HepG2 (cell line): Measurements from ENCODE around the gene ZNF75A. TPM values are rescaled to one million over a fixed set of nuclear protein-coding genes. Genes with fewer than 3 reads are reported as not detected.

Experiments
- AGO2 ChIP-seq: fragments of 200-400 bp; formaldehyde crosslinking; optimal IDR thresholded peaks from 2 replicates; pipeline ENCODE3; 2017; ENCODE audit warnings: mild to moderate bottlenecking, low read depth, low read length, moderate library complexity
- GATAD1 ChIP-seq: IDR thresholded peaks from 2 replicates; pipeline ENCODE4 v1.6.1; 2016; ENCODE audit warnings: missing genetic modification reagents, missing compliant biosample characterization
- HIVEP1 ChIP-seq: sonication (generic); formaldehyde crosslinking; IDR thresholded peaks from 2 replicates; pipeline ENCODE4 v1.4.0; 2020; ENCODE audit warnings: mild to moderate bottlenecking, missing genetic modification reagents
- IKZF1 ChIP-seq: fragments of 450-650 bp; IDR thresholded peaks from 2 replicates; pipeline ENCODE4 v1.7.1; 2016
- KAT2B ChIP-seq: fragments of 150-350 bp; IDR thresholded peaks from 2 replicates; pipeline ENCODE4 v1.6.1; 2014; ENCODE audit warnings: low read depth, low read length, borderline replicate concordance
- KAT8 ChIP-seq: IDR thresholded peaks from 2 replicates; pipeline ENCODE4 v1.6.1; 2016; ENCODE audit warnings: missing genetic modification reagents, missing compliant biosample characterization
- KDM3A ChIP-seq: IDR thresholded peaks from 2 replicates; pipeline ENCODE4 v1.6.1; 2018; ENCODE audit warnings: low read depth, missing compliant biosample characterization
- MXD3 ChIP-seq: IDR thresholded peaks from 2 replicates; pipeline ENCODE4 v1.6.1; 2016; ENCODE audit warnings: mild to moderate bottlenecking, missing biosample characterization, missing genetic modification reagents
- PATZ1 ChIP-seq: sonication (generic); formaldehyde crosslinking; IDR thresholded peaks from 2 replicates; pipeline ENCODE4 v1.4.0; 2020; ENCODE audit warnings: missing genetic modification reagents
- PBX3 ChIP-seq: sonication (generic); formaldehyde crosslinking; IDR thresholded peaks from 2 replicates; pipeline ENCODE4 v1.8.1; 2023; ENCODE audit warnings: missing genetic modification reagents, inconsistent platforms, borderline replicate concordance
- POGK ChIP-seq: sonication (generic); formaldehyde crosslinking; conservative IDR thresholded peaks from 2 replicates; pipeline ENCODE4 v1.8.0; 2022; ENCODE audit warnings: mild to moderate bottlenecking, moderate library complexity, missing genetic modification reagents
- RARA ChIP-seq: IDR thresholded peaks from 2 replicates; pipeline ENCODE4 v1.6.1; 2016; ENCODE audit warnings: missing genetic modification reagents, missing compliant biosample characterization
- TOE1 ChIP-seq: sonication (generic); formaldehyde crosslinking; IDR thresholded peaks from 2 replicates; pipeline ENCODE4 v1.4.0; 2020; ENCODE audit warnings: mild to moderate bottlenecking, missing genetic modification reagents
- ZKSCAN1 ChIP-seq: fragments of 150-350 bp; IDR thresholded peaks from 2 replicates; pipeline ENCODE4 v1.6.1; 2014; ENCODE audit warnings: low read length
- ZKSCAN8 ChIP-seq: IDR thresholded peaks from 2 replicates; pipeline ENCODE4 v1.6.1; 2016; ENCODE audit warnings: borderline replicate concordance, missing genetic modification reagents, missing compliant biosample characterization
- ZNF10 ChIP-seq: sonication (generic); formaldehyde crosslinking; IDR thresholded peaks from 2 replicates; pipeline ENCODE4 v1.4.0; 2020; ENCODE audit warnings: mild to moderate bottlenecking, low read depth, missing genetic modification reagents, borderline replicate concordance
- ZNF230 ChIP-seq: sonication (generic); formaldehyde crosslinking; IDR thresholded peaks from 2 replicates; pipeline ENCODE4 v1.4.0; 2020; ENCODE audit warnings: mild to moderate bottlenecking, missing genetic modification reagents
- ZNF30 ChIP-seq: sonication (generic); formaldehyde crosslinking; IDR thresholded peaks from 2 replicates; pipeline ENCODE4 v1.5.0; 2020; ENCODE audit warnings: mild to moderate bottlenecking, missing genetic modification reagents
- ZNF672 ChIP-seq: sonication (generic); formaldehyde crosslinking; IDR thresholded peaks from 2 replicates; pipeline ENCODE4 v1.8.1; 2022; ENCODE audit warnings: missing genetic modification reagents
- polyA plus RNA-seq, 8 experiments: library from polyadenylated mRNA; depleted of rRNA in 3 of 8; stranded (reverse) in 7 of 8; unstranded in 1 of 8; fragments of >200 nt; fragmentation: Illumina TruSeq in 4 of 8; extraction: Trizol in 4 of 8; gene quantifications; 2 replicates each; pipeline versions ENCODE4 v1.2.1 to v1.2.3, GENCODE V29; 2011 to 2016; ENCODE audit warnings: low read depth in 4 of 8, missing spikeins in 1 of 8, mixed read lengths in 1 of 8; ENCODE audit not compliant: insufficient read depth in 1 of 8
- total RNA-seq, 5 experiments: library from RNA; depleted of rRNA; stranded (reverse); fragments of >200 nt; fragmentation: Illumina TruSeq; extraction: Trizol; gene quantifications; 2 replicates each; pipeline ENCODE4 v1.2.3, GENCODE V29; 2016; ENCODE audit warnings: low read depth in 1 of 5
- TF ChIP-seq, protein P1 (sequence below): sonication (generic); formaldehyde crosslinking; IDR thresholded peaks from 2 replicates; pipeline ENCODE4 v1.8.1; 2023; ENCODE audit warnings: mild to moderate bottlenecking, moderate library complexity, missing genetic modification reagents
- TF ChIP-seq, protein P2 (sequence below): IDR thresholded peaks from 2 replicates; pipeline ENCODE4 v1.6.1; 2016; ENCODE audit warnings: low read depth
- TF ChIP-seq, protein P3 (sequence below): sonication (generic); formaldehyde crosslinking; IDR thresholded peaks from 2 replicates; pipeline ENCODE4 v1.8.0; 2023; ENCODE audit warnings: mild to moderate bottlenecking, missing genetic modification reagents

Gene ZNF75A
- total and polyA plus RNA-seq, 2 of the 13 experiments (the other 11 are each of a cell fraction or from before 2014, with no cell fraction given): 1.4 to 2.1 TPM

- TF ChIP-seq ZNF230 (peak; percentile 12; the same call in 1 of the 2 replicates), ZKSCAN1 (no peak), AGO2 (no peak), ZNF30 (CRISPR knock-in tag) (no peak), MXD3 (no peak), TOE1 (CRISPR knock-in tag) (no peak), KAT8 (CRISPR knock-in tag) (peak; percentile 76), PATZ1 (no peak), HIVEP1 (CRISPR knock-in tag) (no peak), IKZF1 (no peak), ZNF10 (CRISPR knock-in tag) (no peak), GATAD1 (CRISPR knock-in tag) (peak; percentile 90), KAT2B (no peak), KDM3A (CRISPR knock-in tag) (no peak), POGK (CRISPR knock-in tag) (0 out of 2 replicates have a peak, but pooled peaks have one; percentile 18), ZNF672 (CRISPR knock-in tag) (no peak), RARA (CRISPR knock-in tag) (no peak), PBX3 (CRISPR knock-in tag) (no peak), ZKSCAN8 (CRISPR knock-in tag) (no peak)
- TF ChIP-seq, protein P1, sequence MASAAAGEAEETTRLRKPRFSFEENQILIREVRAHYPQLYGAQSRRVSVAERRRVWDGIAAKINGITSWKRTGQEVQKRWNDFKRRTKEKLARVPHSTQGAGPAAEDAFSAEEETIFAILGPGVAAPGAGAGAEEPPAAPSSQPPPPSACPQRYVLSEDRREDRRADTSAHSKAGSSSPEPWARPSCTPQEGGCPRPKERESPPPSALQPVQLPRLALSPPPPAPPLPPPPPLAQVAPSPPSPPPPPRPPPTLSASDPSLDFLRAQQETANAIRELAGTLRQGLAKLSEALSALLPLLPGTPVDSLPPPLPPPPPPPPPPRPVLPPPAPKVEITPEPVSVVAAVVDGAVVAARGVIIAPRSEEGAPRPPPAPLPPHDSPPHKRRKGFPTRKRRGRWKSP: no peak
- TF ChIP-seq, protein P2, sequence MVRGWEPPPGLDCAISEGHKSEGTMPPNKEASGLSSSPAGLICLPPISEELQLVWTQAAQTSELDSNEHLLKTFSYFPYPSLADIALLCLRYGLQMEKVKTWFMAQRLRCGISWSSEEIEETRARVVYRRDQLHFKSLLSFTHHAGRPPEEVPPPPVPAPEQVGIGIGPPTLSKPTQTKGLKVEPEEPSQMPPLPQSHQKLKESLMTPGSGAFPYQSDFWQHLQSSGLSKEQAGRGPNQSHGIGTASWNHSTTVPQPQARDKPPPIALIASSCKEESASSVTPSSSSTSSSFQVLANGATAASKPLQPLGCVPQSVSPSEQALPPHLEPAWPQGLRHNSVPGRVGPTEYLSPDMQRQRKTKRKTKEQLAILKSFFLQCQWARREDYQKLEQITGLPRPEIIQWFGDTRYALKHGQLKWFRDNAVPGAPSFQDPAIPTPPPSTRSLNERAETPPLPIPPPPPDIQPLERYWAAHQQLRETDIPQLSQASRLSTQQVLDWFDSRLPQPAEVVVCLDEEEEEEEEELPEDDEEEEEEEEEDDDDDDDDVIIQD (CRISPR knock-in tag): no peak; the same call in 1 of the 2 replicates
- TF ChIP-seq, protein P3, sequence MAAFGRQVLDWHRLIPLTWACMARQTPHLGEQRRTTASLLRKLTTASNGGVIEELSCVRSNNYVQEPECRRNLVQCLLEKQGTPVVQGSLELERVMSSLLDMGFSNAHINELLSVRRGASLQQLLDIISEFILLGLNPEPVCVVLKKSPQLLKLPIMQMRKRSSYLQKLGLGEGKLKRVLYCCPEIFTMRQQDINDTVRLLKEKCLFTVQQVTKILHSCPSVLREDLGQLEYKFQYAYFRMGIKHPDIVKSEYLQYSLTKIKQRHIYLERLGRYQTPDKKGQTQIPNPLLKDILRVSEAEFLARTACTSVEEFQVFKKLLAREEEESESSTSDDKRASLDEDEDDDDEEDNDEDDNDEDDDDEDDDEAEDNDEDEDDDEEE (CRISPR knock-in tag): no peak
Observed at GRCh38 chr16:3364774-3365427, 59.6 kb downstream of the ZNF75A start (continued).
